Body of pancreas (tissue), 4 donors: ENCODE measurements around the gene CERT1.

Source experiments
- CTCF ChIP-seq, 7 experiments: fragments of 450-650 bp in 4 of 7; fragments of 200-600 bp in 3 of 7; sonication (generic) in 3 of 7; IDR thresholded peaks; one replicate each; pipeline ENCODE4 v1.5.1; 2016 to 2019; ENCODE audit warnings: antibody characterized with exemption in 7 of 7
- POLR2A ChIP-seq, 3 donors: fragments of 450-650 bp; IDR thresholded peaks; one replicate each; pipeline ENCODE4 v1.6.1; 2016; ENCODE audit warnings: antibody characterized with exemption in 3 of 3, mild to moderate bottlenecking in 2 of 3

- TF ChIP-seq CTCF (IDR thresholded peaks at IDR 0.05) (no peak), POLR2A (IDR thresholded peaks at IDR 0.05) (no peak)
Observed at GRCh38 chr5:75356719-75357118, 154.7 kb downstream of the CERT1 start.
